Uterus (tissue), 4 donors: ENCODE results near the gene C9orf40. TPM values are rescaled to one million over a fixed set of nuclear protein-coding genes. Genes with fewer than 3 reads are reported as not detected.

Experiments used
- DNase-seq, 2 donors: peaks; one replicate each; pipeline ENCODE4 v3.0.0-alpha.2; 2019 to 2020
- H3K27ac ChIP-seq, 2 donors: fragments of 200-600 bp; sonication (generic); 1 replicate in 1 of 2; 2 replicates in 1 of 2; pipeline ENCODE4 v1.5.1; 2016 to 2018
- H3K27me3 ChIP-seq, 2 donors: fragments of 200-600 bp; sonication (generic); one replicate each; pipeline ENCODE4 v1.5.1; 2018 to 2019; ENCODE audit warnings: control low read depth in 1 of 2
- H3K36me3 ChIP-seq, 2 donors: fragments of 200-600 bp; sonication (generic); one replicate each; pipeline ENCODE4 v1.5.1; 2019; ENCODE audit warnings: control low read depth in 1 of 2
- H3K4me1 ChIP-seq, 2 donors: fragments of 200-600 bp; sonication (generic); one replicate each; pipeline ENCODE4 v1.5.1; 2018 to 2019; ENCODE audit warnings: control low read depth in 1 of 2
- H3K4me3 ChIP-seq, 2 donors: fragments of 200-600 bp; sonication (generic); 1 replicate in 1 of 2; 2 replicates in 1 of 2; pipeline ENCODE4 v1.5.1; 2018 to 2019; ENCODE audit warnings: mild to moderate bottlenecking in 1 of 2
- H3K9me3 ChIP-seq, 2 donors: fragments of 200-600 bp; sonication (generic); one replicate each; pipeline ENCODE4 v1.5.1; 2019; ENCODE audit warnings: control low read depth in 1 of 2
- CTCF ChIP-seq, 4 experiments: fragments of 200-600 bp in 2 of 4; fragments of 450-650 bp in 2 of 4; sonication (generic) in 2 of 4; IDR thresholded peaks; one replicate each; pipeline ENCODE4 v1.5.1; 2016 to 2019; ENCODE audit warnings: antibody characterized with exemption in 4 of 4, mild to moderate bottlenecking in 2 of 4, moderate library complexity in 1 of 4
- POLR2A ChIP-seq, 2 donors: fragments of 450-650 bp; IDR thresholded peaks; one replicate each; pipeline ENCODE4 v1.6.1; 2016; ENCODE audit warnings: antibody characterized with exemption in 2 of 2, mild to moderate bottlenecking in 1 of 2, moderate library complexity in 1 of 2
- intact Hi-C: fragments of 100-400 bp; cut with DNase I; formaldehyde crosslinking; loops from one replicate; pipeline ENCODE4 v1.15.1; 2023; ENCODE audit warnings: low total_unique reads
- total RNA-seq, 4 donors: library from RNA; depleted of rRNA in 3 of 4; stranded (reverse); fragments of >200 nt in 3 of 4; gene quantifications; one replicate each; pipeline versions ENCODE4 v1.1.0 to v1.2.4, GENCODE V29; 2014 to 2023
- donor health status: DM: yes; HTN: yes; CAD: no.

The C9orf40 gene
- total RNA-seq, 4 donors from 2014 or later = 2.8 to 17.6 (median 5.6) TPM

- no peak overlapping the region for H3K27ac ChIP-seq
- H3K4me1 ChIP-seq = no peaks in the 10 kb centered on the region
- TF ChIP-seq POLR2A (IDR thresholded peaks at IDR 0.05) (no peak), CTCF (IDR thresholded peaks at IDR 0.05) (no peak)
- H3K36me3 ChIP-seq = no peaks in the 10 kb centered on the region
- H3K9me3 ChIP-seq = no peaks in the 10 kb centered on the region
- DNase-seq = no peak
- intact Hi-C loops = no loop called here
- no peak overlapping the region for H3K4me3 ChIP-seq
- no peaks in the 10 kb centered on the region for H3K27me3 ChIP-seq
Observed at GRCh38 chr9:74948937-74949336, 3.8 kb downstream of the C9orf40 start.

- Histone ChIP-seq H3K27me3 (no peaks in the 10 kb centered on the region), H3K27ac (no peak overlapping the region), H3K9me3 (no peaks in the 10 kb centered on the region), H3K4me3 (no peak overlapping the region), H3K36me3 (no peaks in the 10 kb centered on the region), H3K4me1 (no peaks in the 10 kb centered on the region)
- TF ChIP-seq POLR2A (IDR thresholded peaks at IDR 0.05) = no peak
- TF ChIP-seq CTCF (IDR thresholded peaks at IDR 0.05) = no peak
- intact Hi-C loops = no loop called here
- no peak for DNase-seq
Observed at GRCh38 chr9:74946686-74947085, 6.0 kb downstream of the C9orf40 start.

- Histone ChIP-seq H3K36me3 (no peaks in the 10 kb centered on the region), H3K9me3 (no peaks in the 10 kb centered on the region), H3K27me3 (no peaks in the 10 kb centered on the region), H3K4me3 (no peak overlapping the region), H3K27ac (no peak overlapping the region), H3K4me1 (no peaks in the 10 kb centered on the region)
- TF ChIP-seq POLR2A (IDR thresholded peaks at IDR 0.05) (no peak), CTCF (IDR thresholded peaks at IDR 0.05) (no peak)
- DNase-seq = no peak
- intact Hi-C loops = no loop called here
Observed at GRCh38 chr9:74942801-74943200, 9.9 kb downstream of the C9orf40 start.

- H3K4me1 ChIP-seq = no peaks in the 10 kb centered on the region
- TF ChIP-seq POLR2A (IDR thresholded peaks at IDR 0.05) = no peak
- TF ChIP-seq CTCF (IDR thresholded peaks at IDR 0.05) = no peak
- H3K4me3 ChIP-seq = no peak overlapping the region
- DNase-seq = no peak
- H3K27me3 ChIP-seq = no peaks in the 10 kb centered on the region
- no peaks in the 10 kb centered on the region for H3K9me3 ChIP-seq
- no peak overlapping the region for H3K27ac ChIP-seq
- intact Hi-C loops = no loop called here
- no peaks in the 10 kb centered on the region for H3K36me3 ChIP-seq
Observed at GRCh38 chr9:74940600-74940999, 12.1 kb downstream of the C9orf40 start.

GRCh38 chr9:74935008-74935407 is 17.7 kb downstream of the C9orf40 start:
- Histone ChIP-seq H3K36me3 (no peaks in the 10 kb centered on the region), H3K4me3 (no peak overlapping the region), H3K27me3 (no peaks in the 10 kb centered on the region), H3K27ac (no peak overlapping the region), H3K4me1 (no peaks in the 10 kb centered on the region), H3K9me3 (no peaks in the 10 kb centered on the region)
- intact Hi-C loops = no loop called here
- TF ChIP-seq CTCF (IDR thresholded peaks at IDR 0.05) (no peak), POLR2A (IDR thresholded peaks at IDR 0.05) (no peak)
- no peak for DNase-seq
